ENCODE measurements around the gene PIGQ.
A peak's percentile ranks its signal among the peaks of the same experiment; 100 is the strongest.

PIGQ gene

DNA sequence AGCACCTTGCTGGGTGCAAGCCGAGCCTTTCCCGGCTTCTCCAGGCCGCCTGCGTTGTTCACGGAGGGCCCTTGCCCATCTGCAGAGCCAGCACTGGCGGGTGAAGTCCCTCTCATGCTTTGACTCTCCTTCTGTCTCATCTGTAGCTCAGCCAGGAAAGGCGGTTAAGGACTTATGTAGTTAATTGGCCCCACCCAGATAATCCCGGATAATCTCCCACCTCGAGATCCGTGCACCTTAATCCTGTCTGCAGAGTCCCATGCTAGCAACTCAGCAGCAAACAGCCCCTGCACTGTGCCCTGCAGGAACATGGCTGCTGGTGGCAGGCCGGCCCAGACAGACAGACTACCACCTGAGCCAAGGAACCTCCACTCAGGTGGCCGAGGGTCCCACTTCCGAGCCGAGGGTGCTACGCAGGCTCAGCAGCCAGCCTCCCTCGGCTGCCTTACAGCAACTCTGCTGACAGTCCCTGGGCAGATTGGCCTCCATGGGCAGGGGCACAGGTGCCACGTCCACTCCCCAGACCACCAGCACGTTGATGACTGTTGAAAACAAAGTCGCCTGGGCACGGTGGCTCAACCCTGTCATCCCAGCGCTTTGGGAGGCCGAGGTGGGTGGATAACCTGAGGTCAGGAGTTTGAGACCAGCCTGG is 37.0 kb downstream of the PIGQ start:
- DNase-seq (ENCODE audit: low spot score) = no peak

GRCh38 chr16:608019-608418 is 38.3 kb downstream of the PIGQ start:
- no peak for DNase-seq (ENCODE audit: low spot score)

- no peak for DNase-seq (ENCODE audit: low spot score)
These were observed 39.5 kb downstream of the PIGQ start for GRCh38 chr16:609316-609715.

DNA sequence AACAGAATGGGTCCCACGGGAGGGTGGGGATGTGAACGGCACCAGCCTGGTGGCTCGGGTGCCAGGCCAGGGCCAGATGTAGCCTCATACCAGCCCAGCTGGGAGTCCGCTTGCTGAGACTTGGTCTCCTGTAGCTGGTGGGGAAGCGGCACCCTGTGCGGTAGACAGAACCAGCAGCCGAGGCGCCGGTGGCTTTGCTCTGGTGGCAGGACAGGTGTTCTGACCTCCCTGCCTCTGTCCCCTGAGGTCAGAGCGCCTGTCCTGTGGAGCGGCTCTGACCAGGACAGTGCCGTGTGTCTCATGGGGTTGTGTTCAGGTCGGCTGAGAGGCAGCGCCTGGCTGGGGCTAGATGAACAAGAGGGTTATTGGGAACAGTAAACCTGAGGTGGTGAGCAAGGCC is 40.2 kb downstream of the PIGQ start:
- DNase-seq (ENCODE audit: low spot score) = no peak

- DNase-seq (ENCODE audit: low spot score) = peak; percentile 70
These were observed 41.0 kb downstream of the PIGQ start for GRCh38 chr16:610513-611381.

- DNase-seq (ENCODE audit: low spot score) = no peak
These were observed 45.4 kb downstream of the PIGQ start for GRCh38 chr16:615122-615521.

DNA sequence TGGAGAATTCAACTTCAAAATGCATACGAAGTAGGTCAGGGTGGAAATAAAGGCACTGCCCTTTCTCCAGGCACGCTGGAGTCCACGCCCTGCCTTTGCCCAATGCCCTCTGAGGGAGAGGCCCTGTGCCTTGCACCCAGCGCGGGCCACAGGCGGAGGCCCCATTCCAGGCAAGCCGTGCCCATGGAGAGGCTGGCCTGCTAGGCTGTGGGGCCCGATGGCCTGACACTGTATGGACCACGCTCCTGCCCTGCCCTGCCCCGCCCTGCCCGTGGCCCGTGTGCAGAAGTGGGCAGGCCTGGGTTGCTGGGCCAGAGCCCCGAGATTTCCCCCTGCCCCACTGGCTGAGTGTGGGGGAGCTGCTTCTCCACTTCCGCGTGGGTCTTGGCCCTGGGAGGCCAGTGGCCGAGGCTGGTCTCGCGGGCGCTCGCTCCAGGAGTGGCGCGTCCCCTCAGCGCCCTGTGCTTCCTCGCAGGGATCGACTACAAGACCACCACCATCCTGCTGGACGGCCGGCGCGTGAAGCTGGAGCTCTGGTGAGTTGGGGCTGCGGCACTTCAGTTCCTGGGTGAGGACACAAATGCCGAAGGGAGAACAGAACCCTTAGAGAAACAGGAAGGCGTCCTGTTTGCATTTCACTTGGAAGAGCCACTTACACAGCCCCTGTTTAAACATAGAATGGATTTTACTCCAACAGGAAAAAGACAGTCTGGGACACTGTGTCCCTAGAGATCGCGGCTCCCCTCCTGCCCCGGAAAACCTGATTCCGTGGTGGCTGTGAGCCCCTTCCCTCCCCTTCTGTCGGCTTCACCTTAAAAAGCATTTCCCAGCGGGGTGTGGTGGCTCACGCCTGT is 47.2 kb downstream of the PIGQ start:
- no peak for DNase-seq (ENCODE audit: low spot score)

GRCh38 chr16:617855-618254 is 48.1 kb downstream of the PIGQ start:
- no peak for DNase-seq (ENCODE audit: low spot score)

DNA sequence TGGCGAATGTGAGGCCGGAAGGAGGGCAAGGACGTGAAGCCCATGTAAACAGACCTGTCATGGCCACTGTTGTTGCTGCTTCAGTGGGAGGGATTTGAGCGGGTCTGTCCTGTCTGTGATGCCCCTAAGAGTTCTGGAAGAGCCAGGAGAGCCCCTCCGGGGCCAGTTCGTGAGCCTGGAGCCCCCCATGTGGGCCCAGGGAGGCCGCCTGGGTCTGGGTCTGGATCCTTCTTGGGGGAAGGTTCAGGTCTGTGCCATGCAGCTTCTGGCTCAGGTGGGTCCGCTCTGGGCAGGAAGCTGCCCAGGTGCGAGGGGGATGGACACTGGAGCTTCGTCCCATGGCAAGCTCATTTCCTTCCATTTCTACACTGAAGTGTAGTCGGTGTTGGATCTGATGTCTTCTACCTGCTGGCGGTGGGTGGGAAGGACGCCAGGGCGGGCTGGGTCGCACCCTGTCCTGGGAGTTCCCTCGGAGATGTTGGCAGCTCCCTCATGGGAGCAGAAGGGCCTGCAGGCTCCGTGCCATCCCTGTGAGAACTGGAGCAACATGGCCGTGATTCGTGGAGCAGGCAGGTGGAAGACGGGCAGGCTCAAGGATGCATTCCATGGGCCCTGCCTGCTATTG is 49.8 kb downstream of the PIGQ start:
- DNase-seq (ENCODE audit: low spot score) = no peak

DNA sequence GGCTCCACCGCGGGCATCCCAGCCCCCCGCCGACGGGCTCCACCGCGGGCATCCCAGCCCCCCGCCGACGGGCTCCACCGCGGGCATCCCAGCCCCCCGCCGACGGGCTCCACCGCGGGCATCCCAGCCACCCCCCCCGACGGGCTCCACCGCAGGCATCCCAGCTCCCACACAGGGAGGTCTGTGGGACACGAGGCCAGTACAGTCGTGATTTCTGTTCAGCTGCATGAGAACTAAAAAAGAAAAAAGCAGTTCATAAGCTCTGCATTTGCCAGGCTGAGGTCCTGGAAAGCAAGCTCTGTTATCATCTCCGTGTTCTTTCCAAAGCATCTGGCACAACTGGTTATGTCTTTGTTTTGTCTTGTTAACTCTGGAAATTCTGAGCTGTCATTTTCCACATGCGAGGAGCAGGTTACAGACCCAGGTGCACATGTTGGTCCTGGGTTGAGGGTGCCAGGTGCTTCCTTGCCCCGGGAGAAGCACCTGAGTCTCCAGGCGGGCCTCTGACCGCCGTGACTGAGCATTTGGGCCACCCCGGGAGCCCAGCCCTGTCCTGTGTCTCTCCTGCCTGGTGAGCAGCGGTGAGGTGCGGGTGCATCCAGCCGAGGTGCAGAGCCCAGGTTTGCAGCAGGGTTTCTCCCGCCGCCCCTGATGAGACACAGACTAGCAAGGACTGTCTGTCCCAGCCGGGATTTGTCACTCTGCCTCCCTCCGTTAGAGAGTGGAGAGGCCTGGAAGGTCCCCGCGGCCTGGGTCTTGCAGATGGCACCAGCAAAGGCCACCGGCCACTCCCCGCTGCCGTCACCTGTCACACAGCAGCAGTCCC is 51.1 kb downstream of the PIGQ start:
- no peak for DNase-seq (ENCODE audit: low spot score)

- DNase-seq (ENCODE audit: low spot score) = no peak
These were observed 51.8 kb downstream of the PIGQ start for GRCh38 chr16:621526-622105.

DNA sequence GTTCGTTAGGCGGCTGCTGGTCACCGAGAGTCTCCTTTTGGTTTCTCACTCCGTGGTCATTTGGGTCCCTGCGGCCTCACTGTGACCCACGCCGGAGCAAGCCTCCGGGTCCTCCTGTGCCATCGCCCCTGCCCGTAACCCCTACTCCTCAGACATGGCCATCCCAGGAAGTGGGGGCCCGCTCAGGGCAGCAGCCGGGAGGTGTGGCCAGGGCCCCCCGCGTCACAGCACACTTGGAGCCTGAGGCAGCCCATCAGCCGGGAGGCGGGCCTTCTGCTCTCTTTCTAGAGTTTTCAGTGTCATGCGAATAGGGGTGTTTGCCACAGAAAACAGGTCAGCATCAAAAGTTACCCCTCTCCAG is 53.1 kb downstream of the PIGQ start:
- no peak for DNase-seq (ENCODE audit: low spot score)

GRCh38 chr16:624526-625070 is 54.8 kb downstream of the PIGQ start:
- no peak for DNase-seq (ENCODE audit: low spot score)

- no peak for DNase-seq (ENCODE audit: low spot score)
These were observed 55.6 kb downstream of the PIGQ start for GRCh38 chr16:625117-625976.

GRCh38 chr16:625977-626765 is 56.4 kb downstream of the PIGQ start:
- no peak for DNase-seq (ENCODE audit: low spot score)

DNA sequence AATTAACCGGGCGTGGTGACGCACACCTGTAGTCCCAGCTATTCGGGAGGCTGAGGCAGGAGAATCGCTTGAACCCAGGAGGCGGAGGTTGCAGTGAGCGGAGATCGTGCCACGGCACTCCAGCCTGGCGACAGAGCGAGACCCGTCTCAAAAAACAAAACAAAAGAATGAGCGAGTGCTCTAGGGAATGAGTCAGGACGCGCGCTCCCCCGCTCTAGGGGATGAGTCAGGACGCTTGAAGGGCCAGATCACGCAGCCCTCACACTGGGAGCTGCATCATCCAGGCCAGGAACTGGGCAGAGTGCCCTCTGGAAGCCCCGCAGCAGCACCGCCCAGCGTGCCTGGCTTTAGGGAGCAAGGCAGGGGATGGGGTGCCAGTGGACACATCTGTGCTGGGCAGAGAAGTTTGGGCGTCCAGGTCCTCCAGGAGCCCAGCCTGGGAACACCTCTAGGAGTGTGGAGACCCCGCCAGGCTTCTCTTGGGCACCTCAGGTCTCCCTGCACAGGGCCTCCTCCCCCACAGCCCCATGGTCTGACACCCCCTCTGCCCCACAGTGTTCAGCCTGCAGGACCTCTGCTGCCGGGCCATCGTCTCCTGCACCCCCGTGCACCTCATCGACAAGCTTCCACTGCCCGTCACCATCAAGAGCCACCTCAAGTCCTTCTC is 57.2 kb downstream of the PIGQ start:
- DNase-seq (ENCODE audit: low spot score) = no peak

- no peak for DNase-seq (ENCODE audit: low spot score)
These were observed 57.9 kb downstream of the PIGQ start for GRCh38 chr16:627454-628239.

All from globus pallidus (tissue), 1 donor.